NCI-H1694 treated with DMSO at 0.1 percent for 48 hours (cell line): Measurements from ENCODE around the gene PNPLA5.

Experiments
- DNase-seq: peaks from one replicate; lab custom pipeline; 2025; lab: John Stamatoyannopoulos, UW

The PNPLA5 gene

DNA sequence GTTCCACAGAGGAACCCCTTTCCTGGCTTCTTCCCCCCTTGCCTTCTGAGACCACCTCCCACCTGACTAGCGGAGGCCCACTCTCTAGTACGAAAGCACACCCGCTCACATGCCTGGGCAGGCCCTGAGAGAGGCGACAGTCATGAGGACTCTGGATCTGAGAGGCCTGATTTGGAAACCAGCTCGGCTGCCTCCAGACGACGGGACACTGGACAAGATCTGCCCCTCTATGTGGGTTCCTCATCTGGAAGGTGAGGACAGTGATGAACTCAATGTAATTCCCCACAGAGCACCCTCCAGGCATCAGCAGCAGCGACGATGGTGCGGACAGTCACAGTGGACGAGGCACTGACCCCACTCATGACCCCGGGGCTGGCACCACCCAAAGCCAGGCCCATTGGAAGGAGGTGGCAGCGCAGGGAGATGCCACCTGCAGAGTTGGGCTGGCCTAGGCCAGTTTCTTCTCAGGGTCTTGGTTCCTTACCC is 37.0 kb downstream of the PNPLA5 start:
- no peak for DNase-seq

DNA sequence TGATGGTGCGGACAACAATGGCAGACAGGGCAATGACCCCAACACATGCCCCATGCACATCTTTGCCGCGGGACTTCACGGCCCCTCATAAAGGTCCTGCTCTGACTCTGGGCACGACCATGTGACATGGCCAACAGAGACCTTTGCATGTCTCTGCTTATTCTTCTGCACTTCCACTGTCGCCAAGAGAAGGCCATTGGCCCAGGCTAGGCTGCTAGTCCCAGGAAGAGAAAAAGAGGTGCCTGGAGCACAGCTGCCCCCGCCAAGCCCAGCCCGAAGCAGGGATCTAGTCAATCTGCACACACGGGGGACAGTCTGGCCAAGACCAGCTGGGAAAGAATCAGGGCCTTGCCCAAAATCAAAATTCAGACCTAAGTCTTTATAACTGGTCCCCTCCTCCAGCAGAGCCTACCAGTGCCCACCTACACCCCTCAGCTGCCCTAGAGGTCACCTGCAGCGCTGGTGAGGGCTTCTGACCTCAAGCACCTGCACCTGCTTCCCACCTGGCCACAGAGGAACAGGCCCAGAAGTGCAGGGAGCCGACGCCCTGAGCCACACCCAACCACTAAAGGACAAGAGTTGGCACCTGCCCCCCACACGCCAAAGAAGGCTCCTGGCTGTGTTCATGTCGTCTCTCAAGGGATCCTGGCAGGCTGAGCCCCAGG is 37.6 kb downstream of the PNPLA5 start:
- DNase-seq = no peak

DNA sequence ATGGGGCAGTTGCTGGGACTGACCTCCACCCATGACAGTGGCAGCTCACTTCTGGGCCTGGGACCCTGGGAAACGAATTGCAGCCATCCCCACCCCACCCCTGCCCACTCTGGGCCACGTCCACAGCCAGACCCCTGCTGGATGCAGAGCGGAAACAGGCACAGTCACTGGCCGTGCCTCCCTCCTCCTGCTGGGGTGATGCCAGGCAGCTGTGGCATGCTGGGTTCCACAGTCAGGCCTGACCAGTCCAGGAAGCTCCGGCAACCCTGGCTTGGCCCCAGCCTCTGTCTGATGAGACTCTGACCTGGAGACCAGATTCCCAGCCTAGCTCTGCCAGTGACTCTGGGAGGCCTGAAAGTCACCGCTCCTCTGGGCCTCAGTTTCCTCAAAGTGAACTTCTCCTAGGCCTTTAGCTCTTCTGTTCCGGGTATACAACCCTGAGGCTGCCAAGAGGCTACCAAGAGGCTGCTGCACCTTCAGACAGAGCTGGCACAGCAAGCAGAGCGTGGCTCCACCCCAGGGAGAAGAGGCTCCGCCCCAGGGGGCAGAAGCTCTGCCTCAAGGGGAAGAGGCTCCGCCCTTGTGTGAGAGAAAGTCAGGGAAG is 38.4 kb downstream of the PNPLA5 start:
- no peak for DNase-seq

DNA sequence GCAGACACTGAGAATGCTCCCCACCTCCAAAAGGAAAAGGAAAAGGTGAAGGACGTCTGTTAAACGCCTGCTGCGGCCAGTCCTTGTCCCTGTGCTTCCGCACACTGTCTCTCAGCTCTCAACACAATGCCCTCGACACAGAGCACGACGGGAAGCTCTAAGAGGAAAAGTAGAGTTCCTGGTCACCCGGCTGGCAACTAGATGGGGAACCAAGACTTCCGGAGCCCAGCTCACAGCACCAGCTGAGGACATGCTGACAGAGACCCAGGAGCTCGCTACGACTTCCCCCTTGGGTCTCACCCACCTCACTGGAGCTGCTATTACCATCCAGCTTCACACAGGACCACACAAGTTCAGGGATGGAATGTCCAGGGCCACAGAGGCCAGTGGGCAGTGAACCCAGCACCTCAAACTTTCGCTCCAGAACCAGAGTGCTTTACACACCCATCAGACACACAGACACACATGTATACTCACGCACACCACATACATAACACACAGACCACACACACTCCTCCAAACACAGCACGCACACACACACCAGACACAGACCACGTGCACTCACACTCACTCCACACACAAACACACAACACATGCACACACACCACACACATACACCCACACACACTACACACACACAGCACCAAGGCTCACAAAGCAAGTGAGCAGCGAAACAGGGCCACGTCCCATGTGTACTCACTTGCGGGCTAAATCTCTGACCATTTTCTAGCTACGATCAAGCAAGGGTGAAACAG is 39.1 kb downstream of the PNPLA5 start:
- DNase-seq = no peak

DNA sequence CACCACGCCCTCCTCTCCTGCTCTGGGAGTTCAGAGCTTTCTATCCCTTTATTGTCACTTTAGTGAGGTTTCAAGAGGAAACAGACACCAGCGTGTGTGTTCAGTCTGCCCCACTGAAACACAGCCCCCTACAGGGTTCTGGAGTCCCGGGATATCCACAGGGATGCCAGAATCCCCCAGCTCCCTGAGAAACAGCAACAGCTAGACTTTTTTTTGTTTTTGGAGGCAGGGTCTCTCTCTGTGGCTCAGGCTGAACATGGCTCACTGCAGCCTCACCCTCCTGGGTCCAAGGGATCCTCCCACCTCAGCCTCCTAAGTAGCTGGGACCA is 39.9 kb downstream of the PNPLA5 start:
- DNase-seq = no peak

DNA sequence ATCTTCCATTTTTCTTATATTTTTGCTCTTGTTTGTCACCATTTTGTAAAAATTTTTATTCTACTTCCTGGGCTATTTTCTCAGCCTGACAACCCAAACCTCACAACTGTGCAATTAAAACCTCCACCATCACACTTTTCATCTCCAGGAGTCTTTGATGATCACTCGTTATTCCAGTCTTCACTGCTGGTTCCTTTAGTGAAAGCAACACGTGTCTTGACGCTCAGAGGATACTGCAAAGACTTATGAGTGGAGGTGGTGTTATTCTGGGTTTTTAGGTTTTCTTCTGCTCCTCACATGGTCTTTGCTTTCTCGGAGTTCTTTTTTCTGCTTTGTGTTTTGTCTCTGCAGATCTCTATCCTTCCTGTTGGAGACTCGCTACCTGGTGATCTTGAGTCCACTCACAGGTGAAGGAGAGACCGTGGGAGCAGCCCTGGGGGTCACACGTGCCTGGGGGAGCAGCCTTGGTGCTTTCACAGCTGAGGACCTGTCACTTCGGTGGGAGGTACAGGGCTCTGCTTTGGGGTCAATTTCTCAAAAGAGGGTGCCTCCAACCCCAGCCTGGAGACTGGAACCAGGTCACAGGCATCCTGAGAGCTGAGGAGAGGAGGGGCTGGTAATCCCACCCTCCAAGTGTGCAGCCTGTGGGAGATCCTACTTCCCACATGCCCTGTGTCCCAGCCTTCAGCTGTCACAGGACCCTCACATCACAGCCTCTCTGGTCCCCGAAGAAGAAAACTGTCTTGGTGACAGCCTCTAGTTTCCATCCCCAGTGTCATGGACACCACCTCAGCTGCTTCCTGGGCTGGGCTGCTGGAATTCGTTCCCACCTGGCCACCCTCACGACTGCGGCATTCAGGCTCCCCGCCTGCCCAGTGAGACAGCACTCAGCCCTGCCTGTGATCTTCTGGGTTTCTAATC is 40.5 kb downstream of the PNPLA5 start:
- DNase-seq = no peak

DNA sequence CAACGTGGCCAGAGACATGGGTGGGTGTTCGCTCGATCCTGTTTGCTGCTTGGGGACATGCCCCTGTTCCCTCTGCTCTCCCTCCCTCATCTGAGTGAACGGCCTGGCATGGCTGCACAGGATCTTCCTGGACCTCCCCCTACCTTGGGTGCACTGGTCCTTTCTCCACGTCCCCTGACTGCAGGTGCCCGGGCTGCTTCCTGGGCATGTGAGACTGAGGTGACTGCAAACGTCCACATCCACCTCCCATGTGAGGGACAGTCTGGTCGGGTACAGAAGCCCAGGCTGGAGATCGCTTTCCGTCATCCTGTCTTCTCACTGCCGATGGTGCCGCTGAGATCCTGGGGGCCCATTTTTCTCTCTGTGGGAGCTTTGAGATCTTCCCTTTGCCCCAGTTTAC is 41.3 kb downstream of the PNPLA5 start:
- no peak for DNase-seq

DNA sequence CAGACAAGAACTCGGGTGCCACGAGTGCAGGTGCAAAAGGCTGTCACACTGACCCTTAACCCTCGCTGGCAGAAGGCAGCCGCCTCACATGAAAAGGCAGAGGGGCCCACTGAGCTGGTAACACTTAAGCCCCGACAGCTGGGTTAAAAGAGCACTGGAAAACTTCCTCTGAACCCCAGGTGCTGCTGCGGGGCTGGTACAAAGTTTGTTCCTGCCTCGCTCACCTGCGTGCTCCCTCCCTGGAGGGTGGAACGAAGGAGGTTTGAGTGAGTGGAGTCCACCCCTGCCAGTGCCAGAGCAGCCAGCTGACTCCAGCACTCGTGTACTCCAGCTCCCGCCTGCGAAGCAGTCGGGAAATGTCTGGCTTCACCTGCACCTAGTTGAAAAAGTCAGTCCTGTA is 42.1 kb downstream of the PNPLA5 start:
- no peak for DNase-seq

DNA sequence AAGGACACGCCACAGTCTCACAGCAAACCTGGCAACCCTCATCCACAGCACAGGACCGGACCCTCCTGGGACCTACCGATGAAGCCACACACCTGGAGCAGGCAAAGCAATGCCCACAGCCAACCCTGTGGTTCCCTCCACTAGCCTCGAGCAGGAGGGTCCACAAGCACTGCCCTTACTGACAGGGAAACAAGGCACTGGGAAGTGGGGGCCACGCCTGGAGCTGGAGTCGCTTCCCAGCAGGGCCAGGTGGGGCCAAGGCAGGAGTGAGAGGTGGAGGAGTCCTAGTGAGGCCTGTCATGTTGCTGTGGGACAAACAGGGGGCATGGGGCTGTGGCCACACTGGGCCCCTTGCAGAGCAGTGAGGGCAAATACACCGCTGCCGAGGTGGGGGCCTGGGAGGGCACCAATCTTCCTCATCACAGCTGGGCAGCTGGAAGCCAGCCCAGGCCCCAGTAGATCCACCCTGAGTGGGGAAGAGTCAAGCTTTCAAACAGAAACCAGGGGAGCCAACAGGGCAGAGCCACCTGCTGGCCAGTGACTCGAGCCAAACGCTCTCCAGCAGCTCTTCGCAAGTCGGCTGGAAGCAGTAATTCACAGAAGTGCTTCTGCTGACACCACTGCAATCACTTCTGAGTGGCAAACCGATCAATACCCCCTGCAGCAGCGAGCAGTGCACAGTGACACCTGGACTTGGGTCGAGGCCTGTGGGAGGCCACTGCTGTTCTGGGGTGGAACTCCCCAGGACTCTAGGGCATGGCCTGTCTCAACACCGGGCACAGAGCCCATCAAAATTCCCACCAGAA is 43.2 kb downstream of the PNPLA5 start:
- DNase-seq = peak; percentile 28

DNA sequence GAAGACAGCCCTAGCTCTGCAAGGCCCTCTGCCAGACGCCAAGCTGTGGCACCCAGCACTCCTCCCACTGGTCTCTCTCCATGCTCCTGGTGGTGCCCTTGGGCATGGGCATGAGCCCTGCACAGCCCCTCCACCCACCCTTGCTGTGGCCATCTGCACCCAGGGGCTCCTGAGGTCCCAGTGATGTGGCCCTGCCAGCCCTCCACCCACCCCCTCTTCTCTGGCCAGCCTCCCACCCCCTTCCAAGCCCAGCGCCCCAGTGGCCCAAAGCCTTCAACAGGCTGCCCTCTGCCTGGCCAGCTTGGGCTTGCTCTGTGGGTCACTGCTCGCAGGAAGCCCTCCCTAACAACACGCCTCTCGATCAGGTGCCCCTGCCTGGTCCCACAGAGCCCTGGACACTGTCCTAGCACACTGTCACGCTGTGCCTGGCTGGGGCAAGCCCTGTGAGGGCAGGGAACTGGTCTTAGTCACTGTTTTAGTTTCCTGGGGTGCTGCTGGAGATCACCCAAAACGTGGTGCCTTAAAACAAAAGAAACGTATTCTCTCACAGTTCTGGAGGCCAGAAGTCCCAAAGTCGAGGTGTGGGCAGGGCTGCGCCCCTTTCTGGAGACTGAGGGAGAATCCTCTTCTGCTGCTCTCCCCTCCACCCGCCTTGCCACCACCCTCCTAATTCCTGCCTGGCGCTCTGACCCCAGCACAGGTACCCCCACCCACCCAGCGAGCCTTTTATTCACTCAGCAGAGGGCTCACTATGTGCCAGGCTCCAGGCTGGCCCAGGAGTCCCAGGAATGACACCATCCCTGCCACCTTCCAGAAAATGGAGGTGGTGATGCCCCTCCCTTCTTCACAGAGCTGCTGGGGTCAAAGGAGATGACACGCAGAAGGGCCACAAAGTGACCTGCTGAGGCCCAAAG is 44.2 kb downstream of the PNPLA5 start:
- DNase-seq = no peak

DNA sequence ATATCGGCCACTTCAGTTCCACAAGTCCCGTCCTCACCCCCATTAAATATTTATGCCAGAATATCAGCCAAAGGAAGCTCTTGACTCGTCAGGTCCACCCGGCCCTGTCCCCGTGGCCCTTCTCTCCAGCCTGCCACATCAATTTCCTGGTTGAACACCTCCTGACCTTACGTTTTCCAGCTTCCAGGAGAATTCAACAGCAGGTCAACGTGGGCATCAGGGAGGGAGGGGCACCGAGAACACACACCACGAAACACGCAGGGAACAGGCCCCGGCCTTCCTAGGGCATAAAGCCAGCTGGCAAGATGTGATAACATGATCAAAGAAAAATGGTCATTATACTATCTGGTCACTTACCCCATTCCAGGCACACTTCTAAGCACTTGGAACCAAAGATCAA is 44.8 kb downstream of the PNPLA5 start:
- DNase-seq = no peak

DNA sequence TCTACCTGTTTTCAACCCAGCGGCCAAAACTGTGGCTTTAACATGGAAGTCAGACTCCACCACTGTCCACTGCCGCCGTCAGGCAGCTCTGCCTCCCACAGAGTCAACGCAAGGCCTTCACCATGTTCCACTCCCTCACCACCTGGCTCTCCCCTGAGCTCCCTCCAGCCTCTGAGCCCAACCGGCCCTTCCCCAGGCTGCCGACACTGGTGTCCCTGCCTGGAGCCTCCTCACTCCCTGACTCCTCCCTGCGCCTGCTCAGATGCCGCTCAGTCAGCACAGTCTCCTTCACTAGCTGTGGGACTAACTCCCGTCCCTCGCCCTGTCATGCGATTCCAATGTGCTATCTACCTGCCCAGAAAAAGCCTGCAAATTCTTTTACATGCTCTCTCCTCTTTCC is 45.8 kb downstream of the PNPLA5 start:
- no peak for DNase-seq

DNA sequence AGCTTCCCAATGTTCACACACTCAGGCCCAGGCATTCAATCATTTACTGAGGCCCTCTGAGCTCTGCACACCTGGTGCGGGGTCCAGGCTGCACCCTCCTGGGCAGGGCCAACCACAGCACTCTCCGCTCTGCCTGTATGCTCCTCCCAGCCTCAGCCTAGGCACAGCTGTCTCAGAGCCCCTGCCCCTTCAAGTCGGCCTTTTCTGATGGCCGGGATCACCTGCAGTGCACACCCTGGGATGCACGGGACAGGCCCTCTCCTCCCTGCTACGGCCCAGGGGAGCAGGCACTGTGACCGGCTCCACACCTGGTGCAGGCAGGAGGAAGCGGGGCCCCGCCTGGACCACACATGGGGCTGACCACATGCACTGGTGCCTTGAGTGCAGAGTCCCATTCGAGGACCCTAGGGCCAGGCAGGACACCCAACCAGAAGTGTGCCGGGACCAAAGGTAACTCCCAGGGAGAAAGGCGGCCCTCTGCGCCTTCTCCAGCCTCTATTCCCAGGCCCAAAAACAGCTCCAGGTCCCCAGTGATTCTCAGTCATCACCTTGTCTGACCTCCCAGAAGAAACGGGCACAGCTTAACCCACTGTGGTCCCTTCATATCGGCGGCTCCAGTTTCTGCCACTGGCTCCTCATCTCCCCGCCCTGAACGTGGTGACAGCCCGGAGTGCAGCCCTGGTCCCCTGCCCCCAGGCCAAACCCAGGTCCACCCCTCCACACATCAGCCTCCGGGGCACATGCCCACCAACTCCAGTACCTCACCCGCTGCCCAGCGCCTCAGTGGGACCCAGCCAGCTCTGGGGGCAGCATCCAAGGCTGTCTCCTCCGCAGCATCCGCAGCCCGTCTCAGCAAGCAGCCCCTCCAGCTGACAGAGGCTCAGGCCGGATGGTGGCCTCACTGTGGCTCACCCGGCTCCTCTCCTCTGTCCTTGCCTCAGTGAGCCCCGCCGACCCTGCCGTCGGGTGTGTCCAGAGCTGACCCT is 47.0 kb downstream of the PNPLA5 start:
- no peak for DNase-seq

DNA sequence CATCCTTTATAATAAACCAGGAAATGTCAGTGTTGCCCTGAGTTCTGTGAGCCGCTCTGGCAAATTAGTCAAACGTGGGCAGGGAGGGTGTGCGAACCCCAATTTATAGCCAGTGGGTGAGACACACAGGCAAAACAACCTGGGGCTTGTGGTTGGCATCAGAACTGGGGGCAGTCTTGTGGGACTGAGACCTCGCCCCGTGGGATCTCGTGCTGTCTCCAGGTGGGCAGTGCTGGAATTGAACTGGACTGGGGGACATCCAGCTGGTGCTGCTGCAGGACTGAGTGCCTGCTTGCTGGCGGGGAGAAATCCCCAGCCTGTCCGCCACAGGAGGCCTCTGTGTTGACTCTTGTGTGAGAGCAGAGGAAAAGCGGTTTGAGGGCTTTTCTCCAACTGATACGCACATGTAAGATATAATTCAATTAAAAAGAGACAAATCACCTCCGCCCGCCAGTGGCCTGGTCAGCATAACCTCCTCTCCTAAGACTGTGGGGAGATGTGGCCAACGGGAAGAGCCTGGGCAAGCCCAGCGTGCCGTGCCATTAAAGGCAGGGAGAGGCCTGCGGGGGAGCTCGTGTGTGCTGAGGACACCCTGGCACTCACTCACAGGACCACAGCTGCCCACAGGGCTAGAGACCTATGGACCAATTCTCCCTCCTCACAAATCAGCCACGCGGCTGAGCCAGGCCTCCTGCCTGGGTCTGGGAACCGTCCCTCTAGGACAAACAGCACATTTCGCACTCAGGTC is 47.9 kb downstream of the PNPLA5 start:
- no peak for DNase-seq

DNA sequence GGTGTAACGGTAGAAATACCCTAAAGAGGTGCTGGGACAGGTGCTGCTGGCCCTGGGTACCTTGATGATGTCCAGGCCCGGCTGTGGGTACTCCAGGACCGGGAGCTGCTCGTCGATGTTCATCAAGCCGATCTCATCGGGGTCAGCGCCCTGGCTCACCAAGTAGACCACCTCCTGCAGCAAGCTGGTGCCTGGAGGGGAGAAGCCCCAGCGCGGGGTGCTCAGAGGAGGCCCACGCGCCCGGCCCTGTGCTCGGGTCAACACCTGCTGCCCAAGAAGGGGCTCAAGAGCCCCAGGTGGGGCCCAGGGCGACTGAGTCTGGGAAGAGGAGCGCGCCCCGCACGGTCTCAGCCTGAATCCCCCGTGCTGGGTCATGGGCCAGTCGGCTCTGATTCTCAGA is 50.1 kb downstream of the PNPLA5 start:
- DNase-seq = no peak

DNA sequence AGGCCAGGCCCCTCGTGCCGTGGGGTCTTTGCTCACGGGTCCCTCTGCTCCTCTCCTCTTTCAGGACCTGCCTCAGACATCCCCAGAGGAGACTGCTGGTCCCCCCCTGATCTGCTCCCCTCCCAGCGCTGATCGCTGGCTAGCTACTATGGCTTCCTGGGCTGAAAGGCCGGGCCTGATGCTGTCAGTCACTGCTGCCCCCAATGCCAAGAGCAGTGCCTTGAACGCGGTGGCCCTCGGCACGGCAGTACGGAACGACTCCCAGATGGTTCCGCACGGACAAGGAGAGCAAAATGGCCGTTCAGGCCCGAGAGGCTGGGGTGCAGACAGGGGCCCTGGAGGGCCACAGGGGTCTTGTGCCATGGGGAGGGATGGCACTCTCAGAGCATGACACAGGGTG is 51.0 kb downstream of the PNPLA5 start:
- DNase-seq = no peak

DNA sequence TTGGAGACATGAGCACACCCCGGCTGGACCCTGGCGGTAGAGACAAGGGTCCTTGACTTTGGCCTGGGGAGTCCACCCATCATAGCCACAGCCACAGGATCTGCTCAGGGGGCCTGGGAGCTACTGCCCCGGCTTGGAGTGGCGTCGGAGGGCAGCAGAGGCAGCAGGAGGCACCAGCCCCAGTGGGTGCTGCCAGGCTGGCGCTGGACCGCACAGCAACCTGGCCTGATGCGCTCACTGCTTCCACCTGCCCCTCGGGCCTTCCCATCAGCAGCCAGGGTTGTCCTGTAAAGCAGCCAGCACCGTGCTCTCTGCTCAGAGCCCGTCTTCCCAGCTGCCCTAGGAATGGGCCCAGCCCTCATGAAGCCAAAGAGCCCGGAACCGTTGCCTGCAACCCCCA is 51.4 kb downstream of the PNPLA5 start:
- DNase-seq = no peak

DNA sequence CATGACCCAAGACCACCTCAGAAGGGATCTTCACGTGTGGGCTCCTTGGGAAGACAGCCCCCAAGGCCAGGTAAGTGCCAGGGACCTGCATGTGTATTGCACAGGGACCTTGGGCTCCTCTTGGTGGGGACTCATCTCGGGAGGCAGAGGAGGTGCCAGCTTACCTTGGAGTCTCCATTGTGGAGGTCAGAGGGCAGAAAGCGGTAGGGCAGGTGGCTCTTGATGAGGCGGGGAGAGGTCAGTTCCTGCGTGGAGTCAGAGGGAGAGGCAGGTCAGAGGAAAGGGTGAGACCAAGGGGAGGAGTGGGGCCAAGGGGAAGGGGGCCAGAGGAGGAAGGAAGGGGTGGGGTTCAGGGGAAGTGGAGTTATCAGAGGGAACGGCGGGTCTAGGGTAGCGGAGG is 52.0 kb downstream of the PNPLA5 start:
- no peak for DNase-seq
